Activated CD8-positive, alpha-beta memory T cell treated with anti-CD3 and anti-CD28 coated beads, Interleukin-2, amount 50 U/mL, for 24 hours (primary cell): ENCODE results near the gene SSH3.

Experiments used
- DNase-seq: peaks from one replicate; pipeline ENCODE4 v3.0.0-alpha.2; 2020; ENCODE audit errors: extremely low read depth

SSH3 gene

DNA sequence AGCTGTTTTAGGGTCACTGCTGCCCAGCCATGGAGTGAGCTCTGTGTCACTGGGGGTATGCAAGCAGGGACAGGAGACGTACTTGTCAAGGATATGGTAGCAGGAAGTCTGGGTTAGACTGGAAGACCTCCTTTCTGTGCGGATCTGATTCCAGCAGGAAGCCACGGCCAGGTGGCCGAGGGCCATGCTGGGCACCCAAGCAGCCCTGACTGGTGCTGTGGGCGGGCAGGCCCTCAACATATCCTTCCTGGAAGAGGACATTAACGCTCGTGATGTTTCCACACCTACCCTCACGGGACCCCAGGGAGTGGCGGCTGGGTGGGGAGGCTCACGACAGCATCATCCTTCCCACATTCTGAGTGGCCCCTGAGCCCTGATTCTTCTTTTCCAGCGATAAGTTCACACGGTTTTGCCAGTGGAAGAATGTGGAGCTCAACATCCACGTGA is 23.0 kb upstream of the SSH3 start:
- DNase-seq: no peak

DNA sequence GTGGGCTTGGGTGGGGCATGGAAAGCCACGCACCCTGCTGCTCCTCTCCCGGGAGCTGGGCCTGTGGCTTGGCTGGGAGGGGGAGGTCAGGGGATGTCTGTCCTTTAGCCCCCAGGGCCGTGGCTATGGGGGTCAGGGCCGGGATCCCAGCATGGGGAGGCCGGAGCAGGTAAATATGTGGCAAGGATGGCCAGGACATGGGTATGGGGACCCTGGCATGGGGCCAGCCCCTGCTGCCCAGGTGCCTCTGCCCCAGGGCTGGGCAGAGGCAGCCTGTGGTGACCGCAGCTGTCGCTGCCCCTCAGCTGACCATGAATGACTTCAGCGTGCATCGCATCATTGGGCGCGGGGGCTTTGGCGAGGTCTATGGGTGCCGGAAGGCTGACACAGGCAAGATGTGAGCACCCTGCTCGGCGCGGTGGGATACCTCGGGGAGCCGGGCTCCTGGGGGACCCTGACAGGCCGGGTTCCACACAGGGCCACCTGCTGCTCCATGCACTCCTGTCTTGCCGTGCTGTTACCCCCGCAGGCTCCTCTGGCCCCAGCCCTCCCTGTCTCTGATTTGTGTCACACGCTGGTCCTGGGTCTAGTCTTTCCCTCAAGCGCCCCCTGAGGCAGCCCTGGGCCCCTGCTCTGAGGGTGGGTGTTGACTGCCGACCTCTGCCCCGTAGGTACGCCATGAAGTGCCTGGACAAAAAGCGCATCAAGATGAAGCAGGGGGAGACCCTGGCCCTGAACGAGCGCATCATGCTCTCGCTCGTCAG is 22.4 kb upstream of the SSH3 start:
- DNase-seq: no peak

DNA sequence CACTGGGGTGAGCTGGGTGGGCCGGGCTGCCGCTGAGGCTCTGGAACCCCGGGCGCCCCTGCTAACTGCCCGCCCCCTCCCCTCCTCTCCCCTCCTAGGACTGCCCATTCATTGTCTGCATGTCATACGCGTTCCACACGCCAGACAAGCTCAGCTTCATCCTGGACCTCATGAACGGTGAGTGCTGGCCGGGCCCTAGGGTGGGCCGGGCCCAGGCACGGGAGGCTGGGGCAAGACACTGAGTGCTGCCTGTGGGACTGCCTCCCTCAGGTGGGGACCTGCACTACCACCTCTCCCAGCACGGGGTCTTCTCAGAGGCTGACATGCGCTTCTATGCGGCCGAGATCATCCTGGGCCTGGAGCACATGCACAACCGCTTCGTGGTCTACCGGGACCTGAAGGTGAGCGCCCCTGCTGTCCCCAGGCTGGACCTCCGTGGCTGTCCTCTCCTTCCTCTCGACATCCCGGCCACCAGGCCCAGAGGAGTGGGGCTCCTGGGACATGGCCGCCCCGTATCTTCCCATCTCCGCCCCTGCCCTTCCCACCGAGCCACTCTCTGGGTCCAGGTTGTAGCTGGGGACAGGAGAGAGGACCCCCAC is 21.7 kb upstream of the SSH3 start:
- DNase-seq: no peak

DNA sequence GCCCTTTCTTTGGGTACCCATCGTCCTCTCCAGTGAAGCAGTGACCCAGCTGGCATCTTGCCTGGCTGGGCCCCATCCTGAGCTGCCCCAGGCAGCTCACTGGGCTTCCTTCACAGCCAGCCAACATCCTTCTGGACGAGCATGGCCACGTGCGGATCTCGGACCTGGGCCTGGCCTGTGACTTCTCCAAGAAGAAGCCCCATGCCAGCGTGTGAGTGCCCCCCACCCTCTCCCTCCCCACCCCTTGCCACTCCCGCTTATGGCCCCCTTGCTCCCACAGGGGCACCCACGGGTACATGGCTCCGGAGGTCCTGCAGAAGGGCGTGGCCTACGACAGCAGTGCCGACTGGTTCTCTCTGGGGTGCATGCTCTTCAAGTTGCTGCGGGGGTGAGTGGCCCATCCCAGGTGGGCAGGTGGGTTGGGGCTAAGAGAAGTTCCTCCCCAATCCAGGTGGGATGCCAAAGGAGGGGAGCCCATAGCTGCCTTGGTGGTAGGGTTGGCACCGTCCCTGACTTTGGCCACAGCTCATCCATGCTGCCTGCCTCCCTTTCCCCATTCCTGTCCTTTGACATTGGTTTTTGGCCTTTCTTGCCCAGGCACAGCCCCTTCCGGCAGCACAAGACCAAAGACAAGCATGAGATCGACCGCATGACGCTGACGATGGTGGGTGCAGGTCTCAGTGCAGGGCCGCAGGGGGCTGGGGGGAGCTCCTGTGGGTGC is 21.0 kb upstream of the SSH3 start:
- DNase-seq: no peak

DNA sequence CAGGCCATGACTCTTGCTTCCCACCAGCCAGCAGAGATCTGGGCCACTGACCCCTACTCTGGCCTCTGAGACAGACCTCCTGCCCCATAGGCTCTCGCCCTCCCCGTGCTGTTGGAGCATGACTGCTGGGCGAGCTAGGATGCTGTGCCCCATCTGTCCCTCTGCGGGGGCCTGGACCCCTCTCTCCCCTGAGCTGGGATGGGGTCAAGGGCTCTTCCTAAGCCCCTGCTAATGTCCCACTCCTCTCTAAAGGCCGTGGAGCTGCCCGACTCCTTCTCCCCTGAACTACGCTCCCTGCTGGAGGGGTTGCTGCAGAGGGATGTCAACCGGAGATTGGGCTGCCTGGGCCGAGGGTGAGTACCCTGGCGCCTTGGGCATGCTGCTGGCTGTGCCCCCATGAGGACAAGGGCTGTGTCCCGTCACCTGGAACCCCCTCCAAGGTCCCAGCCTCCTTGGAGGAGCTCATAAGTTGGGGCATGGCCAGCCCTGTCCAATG is 20.4 kb upstream of the SSH3 start:
- no peak for DNase-seq

DNA sequence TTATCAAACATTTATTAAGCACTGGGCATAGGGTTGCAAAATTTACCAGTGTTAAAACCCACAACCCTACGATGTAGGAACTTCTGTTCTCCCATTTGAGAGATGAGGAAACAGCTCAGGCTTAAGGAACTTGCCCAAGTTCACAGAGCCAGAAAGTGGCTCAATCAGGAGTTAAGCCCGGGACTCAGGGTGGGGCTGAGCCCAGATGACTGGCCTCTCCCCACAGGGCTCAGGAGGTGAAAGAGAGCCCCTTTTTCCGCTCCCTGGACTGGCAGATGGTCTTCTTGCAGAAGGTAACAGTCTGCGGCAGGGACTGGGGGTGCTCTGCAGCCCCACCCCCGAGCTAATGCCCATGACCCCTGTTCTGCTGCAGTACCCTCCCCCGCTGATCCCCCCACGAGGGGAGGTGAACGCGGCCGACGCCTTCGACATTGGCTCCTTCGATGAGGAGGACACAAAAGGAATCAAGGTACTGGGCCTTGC is 19.8 kb upstream of the SSH3 start:
- no peak for DNase-seq

DNA sequence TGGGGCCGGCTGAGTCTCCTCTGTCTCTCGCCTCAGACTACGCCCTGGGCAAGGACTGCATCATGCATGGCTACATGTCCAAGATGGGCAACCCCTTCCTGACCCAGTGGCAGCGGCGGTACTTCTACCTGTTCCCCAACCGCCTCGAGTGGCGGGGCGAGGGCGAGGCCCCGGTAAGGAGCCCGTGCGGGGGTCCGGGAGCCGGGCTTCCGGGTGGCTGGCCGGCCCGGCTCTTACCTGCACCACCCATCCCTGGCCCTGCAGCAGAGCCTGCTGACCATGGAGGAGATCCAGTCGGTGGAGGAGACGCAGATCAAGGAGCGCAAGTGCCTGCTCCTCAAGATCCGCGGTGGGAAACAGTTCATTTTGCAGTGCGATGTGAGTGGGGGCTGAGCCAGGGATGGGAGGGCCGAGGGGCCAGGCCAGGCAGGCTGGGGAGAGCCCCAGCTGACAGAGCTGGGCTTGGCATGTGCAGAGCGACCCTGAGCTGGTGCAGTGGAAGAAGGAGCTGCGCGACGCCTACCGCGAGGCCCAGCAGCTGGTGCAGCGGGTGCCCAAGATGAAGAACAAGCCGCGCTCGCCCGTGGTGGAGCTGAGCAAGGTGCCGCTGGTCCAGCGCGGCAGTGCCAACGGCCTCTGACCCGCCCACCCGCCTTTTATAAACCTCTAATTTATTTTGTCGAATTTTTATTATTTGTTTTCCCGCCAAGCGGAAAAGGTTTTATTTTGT is 18.4 kb upstream of the SSH3 start:
- DNase-seq: no peak

DNA sequence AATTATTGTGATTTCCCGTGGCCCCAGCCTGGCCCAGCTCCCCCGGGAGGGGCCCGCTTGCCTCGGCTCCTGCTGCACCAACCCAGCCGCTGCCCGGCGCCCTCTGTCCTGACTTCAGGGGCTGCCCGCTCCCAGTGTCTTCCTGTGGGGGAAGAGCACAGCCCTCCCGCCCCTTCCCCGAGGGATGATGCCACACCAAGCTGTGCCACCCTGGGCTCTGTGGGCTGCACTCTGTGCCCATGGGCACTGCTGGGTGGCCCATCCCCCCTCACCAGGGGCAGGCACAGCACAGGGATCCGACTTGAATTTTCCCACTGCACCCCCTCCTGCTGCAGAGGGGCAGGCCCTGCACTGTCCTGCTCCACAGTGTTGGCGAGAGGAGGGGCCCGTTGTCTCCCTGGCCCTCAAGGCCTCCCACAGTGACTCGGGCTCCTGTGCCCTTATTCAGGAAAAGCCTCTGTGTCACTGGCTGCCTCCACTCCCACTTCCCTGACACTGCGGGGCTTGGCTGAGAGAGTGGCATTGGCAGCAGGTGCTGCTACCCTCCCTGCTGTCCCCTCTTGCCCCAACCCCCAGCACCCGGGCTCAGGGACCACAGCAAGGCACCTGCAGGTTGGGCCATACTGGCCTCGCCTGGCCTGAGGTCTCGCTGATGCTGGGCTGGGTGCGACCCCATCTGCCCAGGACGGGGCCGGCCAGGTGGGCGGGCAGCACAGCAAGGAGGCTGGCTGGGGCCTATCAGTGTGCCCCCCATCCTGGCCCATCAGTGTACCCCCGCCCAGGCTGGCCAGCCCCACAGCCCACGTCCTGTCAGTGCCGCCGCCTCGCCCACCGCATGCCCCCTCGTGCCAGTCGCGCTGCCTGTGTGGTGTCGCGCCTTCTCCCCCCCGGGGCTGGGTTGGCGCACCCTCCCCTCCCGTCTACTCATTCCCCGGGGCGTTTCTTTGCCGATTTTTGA is 17.5 kb upstream of the SSH3 start:
- no peak for DNase-seq

DNA sequence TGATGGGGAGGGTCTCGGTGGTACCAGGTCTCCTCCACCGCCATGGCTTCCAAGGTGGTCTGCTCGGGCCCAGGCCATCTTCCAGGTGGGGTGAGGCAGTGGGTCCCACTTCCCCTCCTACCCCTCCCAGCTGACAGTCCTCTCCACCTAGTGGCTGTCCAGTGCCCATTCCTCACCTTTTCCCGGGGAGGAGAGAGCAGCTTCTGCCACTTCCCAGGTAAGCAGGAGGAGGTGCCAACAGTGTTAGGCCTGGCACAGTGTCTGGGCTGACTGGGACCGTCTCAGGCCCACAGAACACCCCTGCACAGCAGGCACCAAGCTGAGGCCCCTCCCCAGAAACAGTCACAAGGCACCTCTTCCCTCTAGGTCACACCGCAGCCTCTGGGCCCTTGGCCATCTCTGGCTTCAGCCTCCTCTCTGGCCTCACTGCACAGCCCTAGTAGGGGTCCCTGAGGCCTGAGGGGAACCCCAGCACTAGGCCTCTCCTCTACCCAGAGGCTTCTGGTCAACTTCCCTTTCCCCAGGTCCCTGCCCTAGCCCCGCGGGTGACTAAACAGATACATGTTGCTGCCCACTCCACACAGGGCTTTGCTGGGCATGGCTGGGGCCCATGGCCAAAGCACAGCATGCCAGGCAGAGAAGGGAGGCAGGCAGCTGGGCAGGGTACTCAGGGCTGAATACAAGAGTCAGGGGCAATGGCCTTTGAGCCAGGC is 16.6 kb upstream of the SSH3 start:
- DNase-seq: no peak

DNA sequence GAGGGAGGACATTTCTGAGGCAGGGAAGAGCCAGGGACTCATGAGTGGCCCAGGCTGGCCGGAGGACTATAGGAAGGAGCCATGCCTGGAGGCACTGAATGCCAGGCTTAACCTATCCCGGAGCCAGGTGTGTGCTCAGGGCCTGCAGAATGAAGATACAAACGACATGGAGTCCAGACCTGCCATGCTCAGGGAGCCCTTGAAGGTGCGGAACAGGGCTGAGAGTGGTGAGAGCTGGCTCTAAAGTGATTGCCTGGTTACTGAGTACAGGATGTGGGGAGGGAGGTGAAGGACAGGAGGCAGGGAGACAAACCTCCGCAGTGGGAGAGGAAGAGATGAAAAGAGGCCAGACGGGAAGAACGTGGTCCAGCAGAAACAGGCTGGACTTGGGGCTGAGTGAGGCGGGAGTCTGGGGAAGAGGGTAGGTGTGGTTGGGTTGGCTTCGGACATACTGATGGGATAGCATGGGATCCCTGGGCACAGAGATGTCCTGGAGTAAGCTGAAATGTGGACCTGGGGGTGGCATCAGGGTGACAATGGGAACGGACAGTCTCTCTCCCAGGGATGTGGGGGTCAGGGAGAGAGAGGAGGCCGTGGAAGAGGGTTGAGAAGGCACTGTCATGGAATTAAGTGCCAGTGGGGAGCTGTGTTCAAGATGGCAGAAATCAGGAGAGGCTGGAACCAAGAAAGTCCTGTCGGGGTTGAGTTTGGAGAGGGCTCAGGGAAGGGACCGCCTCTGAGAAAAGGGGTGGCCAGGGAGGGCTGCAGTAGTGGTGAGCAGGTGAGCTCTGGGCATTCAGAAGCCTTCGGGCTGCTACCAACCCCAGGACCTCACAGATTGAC is 15.8 kb upstream of the SSH3 start:
- DNase-seq: no peak

DNA sequence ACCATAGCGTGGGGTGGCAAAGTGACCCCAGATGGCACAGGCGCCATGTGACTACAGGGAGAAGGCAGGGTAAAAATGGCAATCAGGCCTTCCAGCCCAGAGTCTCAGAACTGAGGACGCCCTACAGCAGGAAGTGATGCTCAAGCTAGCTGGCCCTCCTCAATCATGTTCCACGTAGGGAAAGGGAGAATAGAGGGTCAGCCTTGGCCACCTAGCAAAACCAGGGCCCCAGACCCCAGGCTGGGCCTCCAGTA is 15.2 kb upstream of the SSH3 start:
- DNase-seq: no peak

DNA sequence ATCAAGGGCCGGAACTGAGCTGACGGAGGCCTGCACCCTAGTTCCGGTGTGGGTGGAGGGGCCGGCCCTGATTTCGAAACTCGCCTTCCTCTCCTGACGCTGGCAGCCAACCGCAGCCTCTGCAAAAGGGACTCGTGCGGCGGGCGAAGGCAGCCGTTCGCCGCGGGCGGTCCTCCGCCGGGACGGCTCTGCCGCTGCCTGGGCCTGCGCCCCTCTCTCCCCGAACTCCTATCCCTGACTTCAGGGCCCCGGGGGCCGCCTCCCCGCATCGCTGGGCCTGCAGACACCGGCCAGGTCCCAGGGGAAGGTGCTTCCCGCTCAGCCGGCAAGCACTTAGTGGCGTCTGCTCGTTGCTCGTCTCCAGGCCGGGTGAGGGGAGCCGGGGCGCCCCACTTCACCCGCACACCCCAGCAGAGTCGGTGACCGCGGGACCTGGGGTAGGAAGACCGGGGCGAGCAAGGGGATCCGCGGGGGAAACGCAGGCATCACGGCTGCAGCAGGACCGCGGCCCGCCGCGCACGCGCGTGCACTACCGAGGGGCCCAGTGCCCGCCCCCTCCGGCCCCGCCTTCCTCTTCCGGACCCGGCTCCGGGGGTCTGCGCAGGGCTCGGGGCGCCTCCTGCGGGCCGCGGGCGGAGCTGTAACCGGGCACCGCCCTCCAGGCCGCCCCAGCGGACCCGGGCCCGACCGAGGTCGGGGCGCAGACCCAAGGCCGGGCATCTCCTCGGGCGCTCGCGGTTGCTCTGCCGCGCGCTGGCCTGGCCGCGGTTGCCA is 14.7 kb upstream of the SSH3 start:
- peak; percentile 73 for DNase-seq

DNA sequence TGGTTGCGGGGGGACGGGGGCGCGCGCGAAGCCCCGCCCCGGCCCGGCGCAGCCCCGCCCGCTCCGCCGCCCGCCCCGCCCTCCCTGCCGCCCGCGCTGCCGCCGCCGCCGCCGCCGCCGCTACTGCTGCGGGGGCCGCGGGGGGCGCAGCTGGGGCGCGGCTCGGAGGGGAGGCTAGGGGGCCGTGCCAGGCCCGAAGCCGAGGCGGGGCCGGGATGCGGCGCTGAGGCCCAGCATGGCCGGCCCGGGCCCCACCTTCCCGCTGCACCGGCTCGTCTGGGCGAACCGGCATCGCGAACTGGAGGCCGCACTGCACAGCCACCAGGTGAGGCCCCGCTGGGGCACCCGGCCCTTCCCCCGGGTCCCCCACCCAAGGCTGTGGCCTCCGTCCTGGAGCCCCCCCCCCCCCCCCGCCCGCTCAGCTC is 14.1 kb upstream of the SSH3 start, which contains the start of gene ANKRD13D:
Gene ANKRD13D, plus strand, starts transcription at position 78 of the 425 bp plus-strand sequence. Its CDS starts 158 bp downstream, at position 236.
- no peak for DNase-seq

DNA sequence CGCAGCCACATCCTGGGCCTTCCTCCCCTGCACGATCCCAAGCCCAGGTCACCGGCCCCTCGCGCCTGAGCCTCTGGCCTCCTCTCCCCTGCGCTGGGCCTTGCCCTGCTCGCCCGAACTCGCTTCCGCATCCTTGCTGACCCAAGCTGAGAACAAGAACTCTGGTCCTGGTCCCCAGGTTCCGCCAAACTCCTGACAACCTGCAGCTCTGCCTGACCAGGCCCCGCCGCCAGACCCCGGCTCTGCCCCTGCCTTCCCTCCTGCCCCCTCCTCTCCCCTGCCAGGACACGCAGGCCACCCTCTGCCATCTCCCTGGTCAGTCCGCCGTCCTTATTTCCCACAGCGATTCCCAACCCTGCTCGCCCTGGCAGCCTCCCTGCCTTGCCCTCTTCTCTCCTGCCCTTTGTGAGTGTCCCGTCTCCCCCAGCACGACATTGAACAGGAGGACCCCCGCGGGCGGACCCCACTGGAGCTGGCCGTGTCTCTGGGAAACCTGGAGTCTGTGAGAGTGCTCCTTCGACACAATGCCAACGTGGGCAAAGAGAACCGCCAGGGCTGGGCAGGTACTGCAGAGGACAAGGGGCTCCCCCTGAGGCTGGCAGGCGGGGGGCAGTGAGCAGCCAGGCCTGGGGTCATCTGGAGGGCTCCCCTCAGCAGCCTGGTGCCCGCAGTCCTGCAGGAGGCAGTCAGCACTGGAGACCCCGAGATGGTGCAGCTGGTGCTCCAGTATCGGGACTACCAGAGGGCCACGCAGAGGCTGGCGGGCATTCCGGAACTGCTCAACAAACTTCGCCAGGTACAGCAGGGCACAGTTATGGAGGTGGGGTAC is 13.5 kb upstream of the SSH3 start:
- no peak for DNase-seq

DNA sequence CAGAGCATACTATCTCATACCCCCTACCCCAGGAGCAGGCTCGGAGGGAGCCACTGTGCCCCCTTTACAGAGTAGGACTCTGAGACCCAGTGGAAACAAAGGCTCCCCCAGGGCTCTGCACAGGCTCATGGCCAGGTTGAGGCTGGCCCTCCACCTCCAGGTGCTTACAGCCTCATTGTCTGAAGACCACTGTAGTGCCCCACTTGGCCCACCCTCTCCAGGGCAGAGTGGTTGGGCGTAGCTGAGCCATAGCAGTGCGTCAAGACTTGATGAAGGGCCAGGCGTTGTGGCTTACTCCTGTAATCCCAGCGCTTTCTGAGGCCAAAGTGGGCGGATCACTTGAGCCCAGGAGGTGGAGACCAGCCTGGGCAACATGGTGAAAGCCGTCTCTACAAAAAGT is 12.5 kb upstream of the SSH3 start:
- no peak for DNase-seq

DNA sequence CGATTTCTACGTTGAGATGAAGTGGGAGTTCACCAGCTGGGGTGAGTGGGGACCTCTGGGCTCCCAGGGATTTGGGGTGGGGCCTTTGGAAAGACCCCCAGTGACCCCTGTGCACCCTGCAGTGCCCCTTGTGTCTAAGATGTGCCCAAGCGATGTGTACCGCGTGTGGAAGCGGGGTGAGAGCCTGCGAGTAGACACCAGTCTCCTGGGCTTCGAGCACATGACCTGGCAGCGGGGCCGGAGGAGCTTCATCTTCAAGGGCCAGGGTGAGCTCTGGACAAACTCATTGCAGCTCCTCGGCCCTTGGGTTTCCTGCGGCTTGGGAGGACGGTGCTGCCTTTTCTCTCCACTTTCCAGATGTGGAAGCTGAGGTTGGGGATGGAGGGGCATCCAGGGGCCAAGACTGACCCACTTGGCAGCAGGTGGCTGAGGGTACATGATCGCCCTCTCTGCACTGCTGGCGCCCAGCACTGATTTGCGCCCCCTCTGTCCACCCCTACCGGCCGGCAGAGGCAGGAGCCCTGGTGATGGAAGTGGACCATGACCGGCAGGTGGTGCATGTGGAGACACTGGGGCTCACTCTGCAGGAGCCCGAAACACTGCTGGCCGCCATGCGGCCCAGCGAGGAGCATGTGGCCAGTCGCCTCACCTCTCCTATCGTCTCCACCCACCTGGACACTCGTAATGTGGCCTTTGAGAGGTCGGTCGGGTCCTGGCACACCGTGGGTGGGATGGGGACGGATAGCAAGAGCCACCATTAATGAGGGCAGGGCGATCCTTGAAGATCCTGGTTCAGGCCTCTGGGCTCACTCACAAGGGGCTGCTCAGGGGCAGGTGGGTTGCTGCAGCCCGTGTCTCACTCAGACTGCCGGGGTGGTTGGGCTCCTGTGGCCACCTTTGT is 11.6 kb upstream of the SSH3 start:
- no peak for DNase-seq

DNA sequence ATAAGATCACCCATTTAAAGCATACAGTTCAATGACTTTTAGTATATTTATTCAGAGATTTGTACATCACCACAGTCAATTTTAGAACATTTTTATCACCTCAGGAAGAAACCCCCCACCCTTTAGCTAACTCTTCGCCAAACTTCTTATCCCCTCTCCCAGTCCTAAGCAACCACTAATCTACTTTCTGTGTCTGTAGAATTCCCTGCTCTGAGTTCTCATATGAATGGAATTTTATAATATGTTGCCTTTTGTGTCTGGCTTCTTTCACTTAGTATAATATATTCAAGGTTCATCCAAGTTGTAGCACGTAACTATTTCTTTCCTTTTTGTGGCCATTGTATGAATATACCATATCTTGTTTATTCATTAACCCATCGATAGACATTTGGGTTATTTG is 10.7 kb upstream of the SSH3 start:
- DNase-seq: no peak
